ENCODE data around the gene NBEAL2.
"Not testable (repeated sequence)": the region's sequence is repeated elsewhere in the genome, so short reads cannot be mapped to it uniquely, and the experiment has no call there.

Gene NBEAL2

GRCh38 chr3:46962427-46962826 lies 17.0 kb upstream of the NBEAL2 start:
- DNase-seq, result no peak

- no peak for DNase-seq
These were observed 16.5 kb upstream of the NBEAL2 start for GRCh38 chr3:46962990-46963389.

- DNase-seq, result not testable (repeated sequence)
These were observed 15.4 kb upstream of the NBEAL2 start for GRCh38 chr3:46964038-46964590.

GRCh38 chr3:46965151-46965550 lies 14.3 kb upstream of the NBEAL2 start:
- DNase-seq, result no peak

- DNase-seq, result no peak
These were observed 12.7 kb upstream of the NBEAL2 start for GRCh38 chr3:46966811-46967210.

- DNase-seq, result no peak
These were observed 10.6 kb upstream of the NBEAL2 start for GRCh38 chr3:46968783-46969428.

- no peak for DNase-seq
These were observed 8.9 kb upstream of the NBEAL2 start for GRCh38 chr3:46970391-46971091.

- DNase-seq, result no peak
These were observed 8.3 kb upstream of the NBEAL2 start for GRCh38 chr3:46971151-46971550.

GRCh38 chr3:46971742-46972141 lies 7.7 kb upstream of the NBEAL2 start:
- DNase-seq, result no peak

- DNase-seq, result no peak
These were observed 7.1 kb upstream of the NBEAL2 start for GRCh38 chr3:46972396-46972795.

- DNase-seq, result no peak
These were observed 4.9 kb upstream of the NBEAL2 start for GRCh38 chr3:46974421-46975171.

- DNase-seq, result peak; percentile 97
These were observed 2.9 kb upstream of the NBEAL2 start, which contains the start of gene CCDC12 for GRCh38 chr3:46976326-46977190. TSS of gene CCDC12 (minus strand) at chr3:46976745. CDS start at chr3:46976732, 13 bp downstream.

GRCh38 chr3:46977811-46978195 lies 1.7 kb upstream of the NBEAL2 start:
- no peak for DNase-seq

GRCh38 chr3:46978381-46978780 lies 1.1 kb upstream of the NBEAL2 start:
- DNase-seq, result no peak

- DNase-seq, result no peak
These were observed 562 bp downstream of the NBEAL2 start for GRCh38 chr3:46979958-46980497.

GRCh38 chr3:46981932-46982471 lies 2.5 kb downstream of the NBEAL2 start:
- no peak for DNase-seq

- no peak for DNase-seq
These were observed 3.1 kb downstream of the NBEAL2 start for GRCh38 chr3:46982546-46982945.

GRCh38 chr3:46984591-46985459 lies 5.4 kb downstream of the NBEAL2 start:
- DNase-seq, result no peak

- DNase-seq, result no peak
These were observed 6.1 kb downstream of the NBEAL2 start for GRCh38 chr3:46985588-46985987.

GRCh38 chr3:46986055-46986730 lies 6.7 kb downstream of the NBEAL2 start:
- no peak for DNase-seq

Data from T1000 (cell line).